ENCODE results near the gene STXBP6.

Gene STXBP6

GRCh38 chr14:25053585-25053984, 3.6 kb upstream of the STXBP6 start:
- intact Hi-C loops (cut with DNase I): no loop called here
- DNase-seq: no peak

- DNase-seq: no peak
- intact Hi-C loops (cut with DNase I): no loop called here
Measured at GRCh38 chr14:25052921-25053320, 3.0 kb upstream of the STXBP6 start.

GRCh38 chr14:25052385-25052784, 2.4 kb upstream of the STXBP6 start:
- intact Hi-C loops (cut with DNase I): no loop called here
- DNase-seq: no peak

- DNase-seq: peak in 1 of 10 donors; percentile 79
- intact Hi-C loops (cut with DNase I): no loop called here
Measured at GRCh38 chr14:25050269-25051150, 563 bp upstream of the STXBP6 start.

- peak in 5 of 10 donors; percentile 15 to 83 (median 70) for DNase-seq
- intact Hi-C loops (cut with DNase I): loop anchor here (5.0 to 10.0 kb wide), 2 partner anchors 83 to 84 kb away; no protein-coding TSS in a partner anchor
Measured at GRCh38 chr14:25049093-25049567, 817 bp downstream of the STXBP6 start.

- peak; percentile 17 to 92 (median 42) for DNase-seq
- intact Hi-C loops (cut with DNase I): loop anchor here (5.0 to 10.0 kb wide), 2 partner anchors 84 kb away; no protein-coding TSS in a partner anchor
Measured at GRCh38 chr14:25048170-25049016, 1.6 kb downstream of the STXBP6 start.

GRCh38 chr14:25046301-25046943, 3.5 kb downstream of the STXBP6 start:
- intact Hi-C loops (cut with DNase I): loop anchor here (5.0 to 10.0 kb wide), 2 partner anchors 82 to 86 kb away; no protein-coding TSS in a partner anchor
- no peak for DNase-seq

GRCh38 chr14:25044106-25044698, 5.7 kb downstream of the STXBP6 start:
- intact Hi-C loops (cut with DNase I): loop anchor here (5.0 to 10.0 kb wide), 2 partner anchors 79 to 162 kb away; no protein-coding TSS in a partner anchor

GRCh38 chr14:25042362-25043299, 7.3 kb downstream of the STXBP6 start:
- intact Hi-C loops (cut with DNase I): loop anchor here (2.0 to 10.0 kb wide), 4 partner anchors 78 to 308 kb away; no protein-coding TSS in a partner anchor
- DNase-seq: peak in 5 of 10 donors; percentile 32 to 85 (median 50)

More at GRCh38 chr14:25044106-25044698, 5.7 kb downstream of the STXBP6 start:
- peak in 1 of 10 donors; percentile 59 for DNase-seq

- DNase-seq: no peak
- intact Hi-C loops (cut with DNase I): loop anchor here (2.0 to 10.0 kb wide), 4 partner anchors 77 to 307 kb away; no protein-coding TSS in a partner anchor
Measured at GRCh38 chr14:25041898-25042297, 8.0 kb downstream of the STXBP6 start.

- DNase-seq: no peak
- intact Hi-C loops (cut with DNase I): loop anchor here (5.0 to 10.0 kb wide), 2 partner anchors 77 to 159 kb away; no protein-coding TSS in a partner anchor
Measured at GRCh38 chr14:25041484-25041883, 8.5 kb downstream of the STXBP6 start.

GRCh38 chr14:25039933-25040332, 10.0 kb downstream of the STXBP6 start:
- DNase-seq: no peak
- intact Hi-C loops (cut with DNase I): loop anchor here (5.0 to 10.0 kb wide), 2 partner anchors 75 to 158 kb away; no protein-coding TSS in a partner anchor

GRCh38 chr14:25038044-25038668, 11.8 kb downstream of the STXBP6 start:
- intact Hi-C loops (cut with DNase I): no loop called here
- DNase-seq: no peak

GRCh38 chr14:25037032-25037431, 12.9 kb downstream of the STXBP6 start:
- intact Hi-C loops (cut with DNase I): no loop called here
- no peak for DNase-seq

- intact Hi-C loops (cut with DNase I): no loop called here
- no peak for DNase-seq
Measured at GRCh38 chr14:25034803-25035681, 14.9 kb downstream of the STXBP6 start.

- no peak for DNase-seq
- intact Hi-C loops (cut with DNase I): no loop called here
Measured at GRCh38 chr14:25033358-25033757, 16.6 kb downstream of the STXBP6 start.
